HG03442 (cell line): ENCODE measurements around the gene MRPS18B.
"Not testable (repeated sequence)": the region's sequence is repeated elsewhere in the genome, so short reads cannot be mapped to it uniquely, and the experiment has no call there.

Source experiments
- ATAC-seq: cut with Tn5 transposase; IDR thresholded peaks from one replicate; pipeline ENCODE4 v1.9.1; 2021; ENCODE audit warnings: mild to moderate bottlenecking, moderate library complexity; ENCODE audit not compliant: unreplicated experiment

The MRPS18B gene

DNA sequence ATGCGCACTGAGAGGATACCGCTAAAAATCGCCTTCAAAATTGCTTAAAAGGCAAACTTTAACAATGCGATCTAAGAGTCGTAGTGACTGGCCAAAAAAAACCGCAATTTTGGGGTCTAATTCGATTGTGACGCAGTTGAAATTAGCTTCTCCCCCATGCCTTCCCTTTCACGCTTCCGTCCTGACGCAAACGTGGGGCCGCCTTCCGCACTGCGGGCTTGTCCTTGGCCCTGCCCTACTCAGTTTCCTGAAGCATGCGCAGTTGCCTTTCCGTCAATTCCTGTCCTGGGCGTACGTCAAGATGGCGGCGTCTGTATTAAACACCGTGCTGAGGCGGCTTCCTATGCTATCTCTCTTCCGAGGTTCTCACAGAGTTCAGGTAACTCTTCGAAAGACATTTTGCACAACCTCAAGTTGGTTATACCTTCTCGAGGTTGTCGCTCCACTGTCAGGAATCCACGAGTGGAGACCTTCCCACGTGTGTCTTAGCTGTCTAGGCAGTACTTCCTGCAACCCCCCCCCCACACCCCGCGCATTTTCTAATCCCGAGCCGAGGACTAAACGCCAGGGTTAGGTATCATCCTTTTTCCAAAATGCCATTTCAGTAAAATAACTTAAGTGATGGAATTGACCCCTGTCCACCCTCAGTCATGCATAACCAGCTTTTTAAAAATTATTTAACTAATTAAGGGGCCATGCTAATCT is at the start of gene MRPS18B:
TSS of gene MRPS18B (plus strand) at position 276 of the 705 bp plus-strand sequence. CDS start at position 302, 26 bp downstream.
- ATAC-seq: peak; percentile 68

DNA sequence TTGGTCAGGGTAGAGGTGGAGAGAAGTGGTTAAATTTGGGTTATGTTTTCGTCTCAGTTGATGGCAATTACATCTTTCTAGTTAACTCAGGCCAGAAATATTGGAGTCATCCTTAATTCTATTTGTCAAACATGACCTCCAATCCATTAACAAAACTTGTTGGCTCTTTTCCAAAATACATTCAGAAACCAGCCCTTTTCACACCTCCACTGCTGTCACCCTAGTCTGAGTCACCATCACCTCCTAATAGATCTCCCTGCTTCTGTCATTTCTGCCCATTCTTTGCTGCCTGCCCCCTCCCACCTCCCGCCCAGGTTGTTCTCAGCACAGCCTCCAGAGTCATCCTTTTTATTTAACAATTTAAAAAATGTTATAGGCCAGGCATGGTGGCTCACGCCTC is 49.4 kb upstream of the MRPS18B start:
- no peak for ATAC-seq

DNA sequence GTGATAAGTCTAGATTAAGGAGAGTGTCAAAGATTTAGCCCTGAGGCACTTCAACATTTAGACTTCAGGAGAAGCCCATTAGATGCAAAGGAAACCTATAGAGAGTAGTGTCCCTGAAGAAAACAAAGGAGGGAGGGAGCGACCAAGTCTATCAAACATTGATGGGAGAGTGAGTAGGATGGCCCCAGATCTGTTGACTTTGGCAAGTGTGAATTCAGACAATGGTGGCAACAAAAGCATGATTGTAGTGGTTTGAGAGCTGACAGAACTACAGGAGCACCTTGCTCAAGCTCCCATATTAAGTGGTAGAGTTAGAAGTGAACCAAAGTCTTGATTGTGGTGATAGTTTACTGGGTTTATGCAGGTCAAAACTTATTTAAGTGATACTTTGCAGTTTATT is 47.4 kb upstream of the MRPS18B start:
- no peak for ATAC-seq

DNA sequence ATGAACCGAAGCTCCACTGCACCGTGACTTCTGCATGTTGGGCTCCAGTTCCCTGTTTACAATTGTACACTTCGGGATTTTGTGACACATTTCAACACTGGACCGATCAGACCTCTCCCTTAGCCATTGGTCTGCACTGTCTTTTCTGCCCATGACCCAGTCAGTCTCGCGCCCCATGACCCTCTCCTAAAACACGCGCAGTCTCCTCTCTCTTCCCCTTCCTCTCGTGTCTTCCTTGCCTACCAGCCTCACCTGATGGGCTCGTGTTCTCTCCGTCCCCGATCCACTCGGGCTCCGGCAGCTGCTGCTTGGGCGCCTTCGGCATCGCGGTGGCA is 46.9 kb upstream of the MRPS18B start:
- ATAC-seq: peak; percentile 19

DNA sequence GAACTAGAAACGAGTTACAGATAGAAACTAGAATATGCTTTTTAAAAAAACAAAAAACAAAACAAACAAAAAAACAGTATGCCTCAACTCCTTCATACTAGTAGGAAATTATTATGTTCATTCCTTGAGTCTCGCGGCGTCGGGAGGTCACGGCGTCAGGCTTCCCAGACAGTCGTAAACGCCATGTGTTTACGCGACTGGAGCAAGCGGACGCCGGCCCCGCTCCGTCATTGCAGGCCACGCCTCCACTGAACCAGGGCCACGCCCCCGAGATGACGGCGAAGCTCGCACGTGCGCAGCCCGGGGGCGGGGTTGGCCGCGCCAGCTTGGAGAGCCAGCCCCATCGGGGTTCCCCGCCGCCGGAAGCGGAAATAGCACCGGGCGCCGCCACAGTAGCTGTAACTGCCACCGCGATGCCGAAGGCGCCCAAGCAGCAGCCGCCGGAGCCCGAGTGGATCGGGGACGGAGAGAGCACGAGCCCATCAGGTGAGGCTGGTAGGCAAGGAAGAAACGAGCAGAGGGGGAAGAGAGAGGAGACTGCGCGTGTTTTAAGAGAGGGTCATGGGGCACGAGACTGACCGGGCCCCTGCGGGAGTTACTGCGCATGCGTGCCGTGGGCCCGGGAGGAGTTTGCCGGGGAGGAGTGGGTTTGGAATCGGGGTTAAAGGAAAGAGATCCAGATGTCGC is 46.4 kb upstream of the MRPS18B start, which contains the start of gene ABCF1:
TSS of gene ABCF1 (plus strand) at position 368 of the 687 bp plus-strand sequence. CDS start at position 414, 46 bp downstream.
- peak; percentile 86 for ATAC-seq

DNA sequence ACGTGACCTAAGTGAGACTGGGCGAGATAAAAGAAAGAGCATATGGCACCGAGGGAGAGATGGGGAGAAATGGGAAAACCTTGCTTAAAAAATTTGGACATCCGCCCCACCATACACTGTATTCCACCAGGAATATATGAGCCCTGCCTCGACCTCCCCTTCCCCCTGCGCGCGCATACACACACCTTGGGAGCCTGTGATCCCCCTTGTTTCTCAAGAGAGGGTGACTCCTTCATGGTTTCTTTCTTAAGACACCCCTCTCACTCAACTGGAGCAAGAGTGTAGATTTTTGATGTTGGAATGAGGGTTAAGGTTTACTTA is 45.9 kb upstream of the MRPS18B start:
- no peak for ATAC-seq

DNA sequence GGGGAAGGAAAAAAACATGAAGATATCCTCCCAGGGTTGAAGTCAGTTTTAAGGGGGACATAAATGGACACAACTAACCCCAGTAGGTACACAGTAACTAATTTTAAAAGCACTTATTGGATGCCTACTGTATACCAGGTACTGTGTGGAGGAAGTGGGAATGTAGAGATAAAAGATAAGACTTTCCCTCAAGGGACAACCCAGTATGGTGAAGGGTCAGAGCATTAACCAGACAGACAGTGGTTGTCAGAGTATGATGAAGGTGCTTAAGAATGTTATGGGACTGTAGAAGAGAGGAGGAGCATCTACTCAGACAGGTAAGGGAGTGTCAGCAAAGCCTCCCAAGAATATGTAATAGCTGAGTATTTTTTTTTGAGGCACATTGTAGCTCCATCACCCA is 45.5 kb upstream of the MRPS18B start:
- ATAC-seq: no peak

DNA sequence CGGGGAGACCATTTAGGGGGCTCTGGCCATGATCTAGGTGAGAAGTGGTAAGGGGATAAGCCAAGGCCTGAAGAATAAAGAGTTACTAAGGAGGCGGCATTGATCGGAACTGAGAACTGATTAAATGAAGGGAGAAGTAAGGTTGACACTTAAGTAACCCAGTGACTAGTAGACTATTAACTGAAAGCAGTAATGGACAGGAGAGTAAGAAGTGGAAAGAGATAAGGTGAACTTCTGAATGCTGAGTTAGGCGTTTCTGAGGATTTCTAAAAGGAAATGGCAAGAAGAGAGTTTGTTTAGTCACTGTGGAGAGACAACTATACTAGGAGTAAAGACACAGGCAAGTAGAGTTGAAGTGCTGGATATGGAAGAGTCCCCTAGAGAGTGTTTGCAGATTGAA is 44.5 kb upstream of the MRPS18B start:
- no peak for ATAC-seq

DNA sequence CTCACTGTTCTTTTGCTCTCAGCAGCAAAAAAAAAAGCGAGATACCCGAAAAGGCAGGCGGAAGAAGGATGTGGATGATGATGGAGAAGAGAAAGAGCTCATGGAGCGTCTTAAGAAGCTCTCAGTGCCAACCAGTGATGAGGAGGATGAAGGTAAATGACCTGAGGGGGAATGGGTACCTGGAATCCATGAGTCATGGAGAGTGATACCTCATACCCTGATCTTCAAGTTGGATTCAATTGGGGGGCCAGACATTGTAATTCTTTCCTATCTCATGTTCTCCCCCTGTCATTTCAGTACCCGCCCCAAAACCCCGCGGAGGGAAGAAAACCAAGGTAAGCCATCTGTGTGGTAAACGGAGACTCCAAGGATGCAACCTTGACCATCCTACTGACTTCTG is 39.6 kb upstream of the MRPS18B start:
- no peak for ATAC-seq

DNA sequence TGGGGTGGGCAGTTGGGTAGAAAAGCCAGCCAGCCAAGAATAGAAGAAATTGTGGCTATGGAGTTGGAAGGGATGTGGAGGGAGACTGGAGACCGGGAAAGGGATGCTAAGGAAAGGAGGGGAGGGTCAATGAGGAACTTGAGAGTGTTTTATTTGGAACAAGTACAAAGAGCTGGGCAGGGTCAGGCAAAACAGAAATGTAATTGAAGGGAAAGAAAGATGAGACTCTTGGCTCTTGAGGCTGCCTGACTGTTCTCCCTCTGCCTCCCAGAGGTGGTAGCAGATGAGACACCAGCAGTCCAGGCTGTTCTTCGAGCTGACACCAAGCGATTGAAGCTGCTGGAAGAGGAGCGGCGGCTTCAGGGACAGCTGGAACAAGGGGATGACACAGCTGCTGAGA is 33.7 kb upstream of the MRPS18B start:
- ATAC-seq: no peak

DNA sequence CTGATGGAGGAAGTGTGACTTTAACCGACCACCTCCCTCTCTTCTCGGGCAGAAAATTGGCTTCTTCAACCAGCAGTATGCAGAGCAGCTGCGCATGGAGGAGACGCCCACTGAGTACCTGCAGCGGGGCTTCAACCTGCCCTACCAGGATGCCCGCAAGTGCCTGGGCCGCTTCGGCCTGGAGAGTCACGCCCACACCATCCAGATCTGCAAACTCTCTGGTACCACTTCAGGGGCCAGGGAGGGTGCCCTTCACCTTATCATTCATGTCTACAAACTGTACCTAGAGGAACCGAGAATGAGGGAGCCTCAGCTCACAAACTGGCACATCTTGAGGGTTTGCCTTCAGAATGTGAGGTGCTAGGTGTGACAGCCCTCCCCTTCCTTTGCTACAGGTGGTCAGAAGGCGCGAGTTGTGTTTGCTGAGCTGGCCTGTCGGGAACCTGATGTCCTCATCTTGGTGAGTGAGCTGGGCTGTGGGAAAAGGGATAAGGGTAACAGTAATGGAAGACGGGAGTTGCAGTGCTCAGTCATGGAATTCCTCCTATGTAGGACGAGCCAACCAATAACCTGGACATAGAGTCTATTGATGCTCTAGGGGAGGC is 27.8 kb upstream of the MRPS18B start:
- no peak for ATAC-seq

DNA sequence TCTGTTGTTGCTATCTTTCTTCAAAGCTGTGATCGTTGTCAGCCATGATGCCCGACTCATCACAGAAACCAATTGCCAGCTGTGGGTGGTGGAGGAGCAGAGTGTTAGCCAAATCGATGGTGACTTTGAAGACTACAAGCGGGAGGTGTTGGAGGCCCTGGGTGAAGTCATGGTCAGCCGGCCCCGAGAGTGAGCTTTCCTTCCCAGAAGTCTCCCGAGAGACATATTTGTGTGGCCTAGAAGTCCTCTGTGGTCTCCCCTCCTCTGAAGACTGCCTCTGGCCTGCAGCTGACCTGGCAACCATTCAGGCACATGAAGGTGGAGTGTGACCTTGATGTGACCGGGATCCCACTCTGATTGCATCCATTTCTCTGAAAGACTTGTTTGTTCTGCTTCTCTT is 27.1 kb upstream of the MRPS18B start:
- no peak for ATAC-seq

DNA sequence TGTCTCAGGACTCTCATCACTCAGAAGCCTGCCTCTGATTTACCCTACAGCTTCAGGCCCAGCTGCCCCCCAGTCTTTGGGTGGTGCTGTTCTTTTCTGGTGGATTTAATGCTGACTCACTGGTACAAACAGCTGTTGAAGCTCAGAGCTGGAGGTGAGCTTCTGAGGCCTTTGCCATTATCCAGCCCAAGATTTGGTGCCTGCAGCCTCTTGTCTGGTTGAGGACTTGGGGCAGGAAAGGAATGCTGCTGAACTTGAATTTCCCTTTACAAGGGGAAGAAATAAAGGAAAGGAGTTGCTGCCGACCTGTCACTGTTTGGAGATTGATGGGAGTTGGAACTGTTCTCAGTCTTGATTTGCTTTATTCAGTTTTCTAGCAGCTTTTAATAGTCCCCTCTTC is 26.6 kb upstream of the MRPS18B start:
- ATAC-seq: no peak

DNA sequence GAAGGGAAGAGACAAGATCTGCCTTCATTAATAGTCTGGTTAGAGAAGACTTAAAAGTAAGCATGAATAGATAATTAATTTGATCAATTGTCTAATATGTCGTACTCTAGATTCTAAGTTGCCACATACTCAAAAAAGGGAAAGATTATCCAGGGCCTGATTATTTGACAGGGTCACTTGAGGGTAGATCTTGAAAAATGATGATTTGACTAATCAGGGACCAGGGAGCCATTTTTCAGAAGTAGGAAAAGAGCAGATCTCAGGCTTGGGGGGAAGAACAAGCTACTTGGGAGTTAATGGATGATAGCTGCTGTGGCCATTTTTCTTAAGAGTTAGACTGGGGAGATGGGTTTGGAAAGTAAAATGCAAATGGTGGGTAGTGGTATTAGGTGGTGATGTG is 25.4 kb upstream of the MRPS18B start:
- ATAC-seq: no peak

DNA sequence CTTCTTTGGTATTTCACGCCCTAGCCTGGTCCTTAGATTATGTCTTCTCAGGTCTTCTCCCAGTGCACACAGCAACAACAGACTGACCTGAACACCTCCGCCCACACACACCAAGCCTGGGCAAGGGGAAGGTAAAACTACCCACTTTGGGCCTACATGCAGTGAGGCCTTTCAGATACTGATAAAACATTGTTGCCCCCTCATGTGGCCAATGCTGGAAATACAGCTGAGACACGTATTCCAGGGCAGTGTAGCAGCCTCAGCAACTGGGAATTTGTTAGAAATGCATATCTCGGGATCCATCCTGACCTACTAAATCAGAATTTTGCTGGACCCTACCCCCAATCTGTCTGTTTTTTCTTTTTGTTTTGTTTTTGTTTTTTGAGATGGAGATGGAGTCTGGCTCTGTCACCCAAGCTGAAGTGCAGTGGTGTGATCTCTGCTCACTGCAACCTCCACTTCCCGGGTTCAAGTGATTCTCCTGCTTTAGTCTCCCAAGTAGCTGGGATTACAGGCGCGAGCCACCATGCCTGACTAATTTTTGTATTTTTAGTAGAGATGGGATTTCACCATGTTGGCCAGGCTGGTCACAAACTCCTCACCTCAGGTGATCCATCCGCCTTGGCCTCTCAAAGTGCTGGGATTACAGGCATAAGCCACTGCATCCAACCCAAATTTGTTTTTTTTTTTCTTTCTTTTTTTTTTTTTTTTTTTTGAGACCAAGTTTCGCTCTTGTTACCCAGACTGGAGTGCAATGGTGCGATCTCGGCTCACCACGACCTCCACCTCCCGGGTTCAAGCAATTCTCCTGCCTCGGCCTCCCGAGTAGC is 20.1 kb upstream of the MRPS18B start:
- not testable (repeated sequence) for ATAC-seq

DNA sequence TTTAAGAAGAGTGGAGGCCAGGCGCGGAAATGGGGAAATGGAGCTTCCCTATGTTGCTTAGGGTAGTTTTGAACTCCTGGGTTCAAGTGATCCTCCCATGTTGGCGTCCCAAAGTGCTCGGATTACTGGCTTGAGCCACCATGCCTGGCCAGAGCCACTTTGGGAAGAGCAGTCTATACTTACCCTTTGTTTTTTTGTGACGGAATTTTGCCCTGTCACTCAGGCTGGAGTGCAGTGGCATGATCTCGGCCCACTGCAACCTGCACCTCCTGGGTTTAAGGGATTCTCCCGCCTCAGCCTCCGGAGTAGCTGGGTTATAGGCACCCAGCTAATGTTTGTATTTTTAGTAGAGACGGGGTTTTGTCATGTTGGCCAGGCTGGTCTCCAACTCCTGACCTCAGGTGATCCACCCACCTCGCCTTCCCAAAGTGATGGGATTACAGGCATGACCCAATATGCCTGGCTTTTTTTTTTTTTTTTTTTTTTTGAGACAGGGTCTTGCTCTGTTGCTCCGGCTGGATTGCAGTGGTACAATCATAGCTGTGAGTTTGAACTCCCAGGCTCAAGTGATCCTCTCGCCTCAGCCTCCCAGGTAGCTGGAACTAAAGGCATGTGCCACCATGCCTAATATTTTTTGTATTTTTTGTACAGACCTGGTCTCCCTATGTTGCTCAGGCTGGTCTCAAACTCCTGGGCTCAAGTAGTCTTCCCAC is 18.6 kb upstream of the MRPS18B start:
- ATAC-seq: no peak

DNA sequence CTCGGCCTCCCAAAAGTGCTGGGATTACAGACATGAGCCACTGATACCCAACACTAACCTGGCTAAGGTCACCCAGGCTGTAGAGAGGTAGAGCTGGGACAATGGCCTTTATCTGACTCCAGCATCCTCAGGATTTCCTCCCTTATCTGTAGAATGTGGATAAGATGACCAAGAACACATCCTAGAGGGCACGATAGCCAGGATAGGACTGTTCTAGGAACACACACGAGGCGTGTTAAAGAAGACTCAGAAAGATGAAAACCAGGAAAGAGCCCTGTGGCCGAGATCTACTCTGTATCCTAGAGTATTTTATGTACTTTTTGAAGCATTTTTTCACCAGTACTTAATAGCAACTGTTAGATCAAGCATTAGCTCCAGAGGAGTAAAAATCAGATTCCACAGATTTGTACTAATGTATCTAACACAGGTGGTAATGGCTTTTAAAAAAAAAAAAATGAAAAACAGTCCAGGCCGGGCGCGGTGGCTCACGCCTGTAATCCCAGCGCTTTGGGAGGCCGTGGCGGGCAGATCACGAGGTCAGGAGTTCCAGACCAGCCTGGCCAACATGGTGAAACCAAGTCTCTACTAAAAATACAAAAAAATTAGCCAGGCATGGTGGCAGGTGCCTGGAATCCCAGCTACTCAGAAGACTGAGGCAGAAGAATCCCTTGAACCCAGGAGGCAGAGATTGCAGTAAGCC is 17.9 kb upstream of the MRPS18B start:
- no peak for ATAC-seq

DNA sequence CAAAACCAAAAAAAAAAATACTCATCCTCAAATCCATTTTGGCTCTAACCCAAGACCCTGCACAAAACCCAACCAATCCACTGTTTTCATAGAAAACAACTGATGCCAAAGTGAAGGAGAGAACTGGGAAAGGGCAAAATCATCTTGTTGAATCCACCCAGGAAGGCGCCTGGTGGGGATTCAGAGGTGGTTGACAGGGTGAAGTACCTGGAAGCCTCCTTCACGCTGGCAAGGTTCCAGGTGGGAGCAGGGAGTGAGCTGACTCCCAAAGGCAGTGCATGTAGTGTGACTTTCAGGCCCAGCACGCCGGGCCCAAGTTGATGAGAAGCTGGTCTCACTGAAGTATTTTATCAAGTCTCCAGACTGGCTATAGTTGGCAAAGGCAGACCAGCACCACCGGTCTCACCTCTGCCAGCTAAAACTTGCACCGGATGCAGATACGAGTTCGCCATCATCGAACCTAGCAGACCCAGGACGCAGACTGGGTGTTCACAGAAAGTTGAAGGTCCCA is 17.1 kb upstream of the MRPS18B start:
- no peak for ATAC-seq

DNA sequence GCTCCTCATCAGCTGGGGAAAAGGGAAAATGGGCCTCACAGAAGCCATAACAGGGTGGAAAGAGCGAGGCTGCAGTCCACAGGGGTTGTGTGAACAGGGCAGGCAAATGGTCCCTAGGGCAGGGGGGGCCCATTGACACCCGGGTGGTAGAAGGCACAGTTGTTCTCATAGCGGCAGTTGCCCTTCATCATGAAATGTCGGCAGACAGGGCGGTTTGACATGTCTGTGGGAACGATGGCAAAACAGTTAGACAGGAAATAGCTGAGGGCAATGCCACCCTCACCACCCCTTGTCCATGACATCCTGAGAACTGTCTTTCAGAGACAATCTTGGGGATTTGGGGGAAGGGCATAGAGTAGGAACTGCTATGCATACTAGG is 16.2 kb upstream of the MRPS18B start:
- ATAC-seq: no peak
